ENCODE measurements around the gene HPN.

Gene HPN

DNA sequence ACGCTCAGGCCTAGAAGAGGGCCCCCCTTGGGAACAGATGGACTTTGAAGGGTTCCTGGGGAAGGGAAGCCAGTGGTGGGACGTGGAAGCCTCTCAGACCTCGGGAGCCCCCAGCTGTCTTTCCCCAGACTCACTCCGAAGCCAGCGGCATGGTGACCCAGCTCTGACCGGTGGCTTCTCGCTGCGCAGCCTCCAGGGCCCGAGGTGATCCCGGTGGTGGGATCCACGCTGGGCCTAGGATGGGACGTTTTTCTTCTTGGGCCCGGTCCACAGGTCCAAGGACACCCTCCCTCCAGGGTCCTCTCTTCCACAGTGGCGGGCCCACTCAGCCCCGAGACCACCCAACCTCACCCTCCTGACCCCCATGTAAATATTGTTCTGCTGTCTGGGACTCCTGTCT, 24.6 kb downstream of the HPN start:
- Histone ChIP-seq H3K79me2 (ENCODE audit: insufficient read depth, low read length) (no peaks in the 10 kb centered on the region), H3K27ac (ENCODE audit: low read depth, low read length, poor library complexity, severe bottlenecking) (no peak overlapping the region), H3K9me3 (ENCODE audit: low read length) (no peaks in the 10 kb centered on the region), H3K36me3 (ENCODE audit: insufficient read depth, low read length) (no peaks in the 10 kb centered on the region; the same call in 1 of the 2 replicates), H3F3A (ENCODE audit: insufficient read depth, low read length) (no peaks in the 10 kb centered on the region), H3K4me3 (ENCODE audit: low read depth, low read length, poor library complexity, severe bottlenecking) (no peak overlapping the region), H3K9ac (ENCODE audit: low read length) (no peak overlapping the region), H2AFZ (ENCODE audit: low read length) (no peak overlapping the region), H3K4me2 (ENCODE audit: low read length) (no peak overlapping the region), H3K4me1 (ENCODE audit: insufficient read depth, low read length, severe bottlenecking) (peaks cover 14% of the 10 kb centered on the region), H4K20me1 (ENCODE audit: insufficient read depth, low read length) (no peaks in the 10 kb centered on the region), H3K9me2 (ENCODE audit: low read depth, low read length) (no peaks in the 10 kb centered on the region), H3K27me3 (ENCODE audit: insufficient read depth, low read length) (peaks cover 16% of the 10 kb centered on the region)
- TF ChIP-seq, protein P1, sequence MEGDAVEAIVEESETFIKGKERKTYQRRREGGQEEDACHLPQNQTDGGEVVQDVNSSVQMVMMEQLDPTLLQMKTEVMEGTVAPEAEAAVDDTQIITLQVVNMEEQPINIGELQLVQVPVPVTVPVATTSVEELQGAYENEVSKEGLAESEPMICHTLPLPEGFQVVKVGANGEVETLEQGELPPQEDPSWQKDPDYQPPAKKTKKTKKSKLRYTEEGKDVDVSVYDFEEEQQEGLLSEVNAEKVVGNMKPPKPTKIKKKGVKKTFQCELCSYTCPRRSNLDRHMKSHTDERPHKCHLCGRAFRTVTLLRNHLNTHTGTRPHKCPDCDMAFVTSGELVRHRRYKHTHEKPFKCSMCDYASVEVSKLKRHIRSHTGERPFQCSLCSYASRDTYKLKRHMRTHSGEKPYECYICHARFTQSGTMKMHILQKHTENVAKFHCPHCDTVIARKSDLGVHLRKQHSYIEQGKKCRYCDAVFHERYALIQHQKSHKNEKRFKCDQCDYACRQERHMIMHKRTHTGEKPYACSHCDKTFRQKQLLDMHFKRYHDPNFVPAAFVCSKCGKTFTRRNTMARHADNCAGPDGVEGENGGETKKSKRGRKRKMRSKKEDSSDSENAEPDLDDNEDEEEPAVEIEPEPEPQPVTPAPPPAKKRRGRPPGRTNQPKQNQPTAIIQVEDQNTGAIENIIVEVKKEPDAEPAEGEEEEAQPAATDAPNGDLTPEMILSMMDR (IDR thresholded peaks at IDR 0.05; ENCODE audit: low read length): no peak
- no peak for TF ChIP-seq EZH2 (IDR thresholded peaks at IDR 0.05; ENCODE audit: borderline replicate concordance, low read length)

DNA sequence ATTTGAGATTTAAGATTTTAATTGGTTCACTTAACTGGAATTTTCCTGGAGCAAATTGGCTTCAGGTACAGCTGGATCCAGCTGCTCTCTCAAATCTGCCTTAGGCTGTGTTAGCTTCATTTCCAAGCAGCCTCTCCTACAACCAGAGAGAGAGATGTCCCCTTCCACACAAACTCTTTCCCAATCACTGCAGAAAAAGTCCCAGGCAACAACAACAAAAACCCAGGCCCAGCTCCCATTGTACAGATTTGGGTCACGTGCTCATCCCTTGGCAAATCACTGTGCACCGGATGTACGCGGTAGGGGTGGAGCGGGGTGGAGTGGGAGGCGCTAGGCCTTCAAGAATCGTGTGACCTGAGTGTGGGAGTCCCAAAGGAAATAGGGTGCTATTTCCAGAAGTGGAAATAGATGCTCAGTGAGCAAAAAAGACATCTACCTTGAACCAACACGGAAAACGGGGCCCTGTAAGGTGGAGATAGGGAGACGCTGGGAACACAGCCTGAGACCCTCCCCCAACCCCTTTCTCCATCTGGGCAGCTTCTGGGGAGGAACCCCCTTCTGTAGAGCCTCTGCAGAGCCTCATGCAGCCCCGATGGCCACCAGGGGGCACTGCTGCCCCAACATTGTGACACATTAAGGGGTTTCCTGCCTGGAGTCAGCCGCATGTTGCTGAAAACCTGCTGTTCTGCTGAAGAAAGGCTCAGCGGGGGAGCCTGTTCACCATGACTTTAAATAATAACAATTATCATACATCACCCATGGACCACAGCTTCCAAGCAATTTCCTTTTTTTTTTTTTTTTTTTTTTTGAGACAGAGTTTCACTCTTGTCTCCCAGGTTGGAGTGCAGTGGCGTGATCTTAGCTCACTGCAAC, 25.4 kb downstream of the HPN start:
- Histone ChIP-seq H3K9me2 (ENCODE audit: low read depth, low read length) (no peaks in the 10 kb centered on the region), H3K27me3 (ENCODE audit: insufficient read depth, low read length) (peaks cover 16% of the 10 kb centered on the region), H4K20me1 (ENCODE audit: insufficient read depth, low read length) (no peaks in the 10 kb centered on the region), H3F3A (ENCODE audit: insufficient read depth, low read length) (no peaks in the 10 kb centered on the region), H3K4me1 (ENCODE audit: insufficient read depth, low read length, severe bottlenecking) (peaks cover 14% of the 10 kb centered on the region), H3K9me3 (ENCODE audit: low read length) (no peaks in the 10 kb centered on the region), H3K4me2 (ENCODE audit: low read length) (peak overlapping the region; percentile 57), H3K4me3 (ENCODE audit: low read depth, low read length, poor library complexity, severe bottlenecking) (peak overlapping the region; percentile 36), H3K27ac (ENCODE audit: low read depth, low read length, poor library complexity, severe bottlenecking) (no peak overlapping the region), H3K79me2 (ENCODE audit: insufficient read depth, low read length) (no peaks in the 10 kb centered on the region), H2AFZ (ENCODE audit: low read length) (no peak overlapping the region; the same call in 1 of the 2 replicates), H3K36me3 (ENCODE audit: insufficient read depth, low read length) (no peaks in the 10 kb centered on the region; the same call in 1 of the 2 replicates), H3K9ac (ENCODE audit: low read length) (no peak overlapping the region)
- TF ChIP-seq, protein P1 (IDR thresholded peaks at IDR 0.05; ENCODE audit: low read length): peak; percentile 98
- no peak for TF ChIP-seq EZH2 (IDR thresholded peaks at IDR 0.05; ENCODE audit: borderline replicate concordance, low read length)

DNA sequence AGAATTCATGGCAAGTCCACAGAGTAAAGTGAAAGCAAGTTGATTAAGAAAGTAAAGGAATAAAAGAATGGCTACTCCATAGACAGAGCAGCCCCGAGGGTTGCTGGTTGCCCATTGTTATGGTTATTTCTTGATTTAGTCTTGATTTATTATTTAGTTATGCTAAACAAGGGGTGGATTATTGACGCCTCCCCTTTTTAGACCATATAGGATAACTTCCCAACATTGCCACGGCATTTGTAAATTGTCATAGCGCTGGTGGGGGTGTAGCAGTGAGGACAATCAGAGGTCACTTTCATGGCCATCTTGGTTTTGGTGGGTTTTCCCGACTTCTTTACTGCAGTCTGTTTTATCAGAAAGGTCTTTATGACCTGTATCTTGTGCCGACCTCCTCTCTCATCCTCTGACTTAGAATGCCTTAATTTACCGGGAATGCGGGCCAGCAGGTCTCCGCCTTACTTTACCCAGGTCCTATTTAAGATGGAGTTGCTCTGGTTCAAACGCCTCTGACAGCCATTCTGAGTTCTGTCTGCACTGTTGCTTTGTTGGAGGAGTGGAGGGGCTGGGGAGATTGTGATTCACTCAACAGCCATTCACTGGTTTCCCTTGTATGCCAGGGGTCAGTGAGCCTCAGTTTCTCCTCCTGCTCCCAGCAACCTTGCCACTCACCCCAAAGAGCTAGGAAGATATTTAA, 27.6 kb downstream of the HPN start:
- Histone ChIP-seq H3K4me2 (ENCODE audit: low read length) (no peak overlapping the region), H3K9me3 (ENCODE audit: low read length) (no peaks in the 10 kb centered on the region), H4K20me1 (ENCODE audit: insufficient read depth, low read length) (no peaks in the 10 kb centered on the region), H3K4me1 (ENCODE audit: insufficient read depth, low read length, severe bottlenecking) (peaks cover 14% of the 10 kb centered on the region), H3F3A (ENCODE audit: insufficient read depth, low read length) (no peaks in the 10 kb centered on the region), H2AFZ (ENCODE audit: low read length) (no peak overlapping the region), H3K9me2 (ENCODE audit: low read depth, low read length) (no peaks in the 10 kb centered on the region), H3K27me3 (ENCODE audit: insufficient read depth, low read length) (peaks cover 22% of the 10 kb centered on the region), H3K36me3 (ENCODE audit: insufficient read depth, low read length) (no peaks in the 10 kb centered on the region; the same call in 1 of the 2 replicates), H3K4me3 (ENCODE audit: low read depth, low read length, poor library complexity, severe bottlenecking) (no peak overlapping the region), H3K9ac (ENCODE audit: low read length) (no peak overlapping the region), H3K27ac (ENCODE audit: low read depth, low read length, poor library complexity, severe bottlenecking) (no peak overlapping the region), H3K79me2 (ENCODE audit: insufficient read depth, low read length) (no peaks in the 10 kb centered on the region)
- TF ChIP-seq, protein P1 (IDR thresholded peaks at IDR 0.05; ENCODE audit: low read length): no peak
- no peak for TF ChIP-seq EZH2 (IDR thresholded peaks at IDR 0.05; ENCODE audit: borderline replicate concordance, low read length)
